ENCODE measurements around the gene RAMP3.

Gene RAMP3

GRCh38 chr7:45180084-45180986, 22.7 kb downstream of the RAMP3 start:
- DNase-seq: no peak

- DNase-seq: no peak
Observed at GRCh38 chr7:45181286-45181960, 23.8 kb downstream of the RAMP3 start.

- DNase-seq: no peak
Observed at GRCh38 chr7:45181991-45182855, 24.6 kb downstream of the RAMP3 start.

GRCh38 chr7:45182856-45183710, 25.5 kb downstream of the RAMP3 start:
- no peak for DNase-seq

GRCh38 chr7:45183711-45184210, 26.2 kb downstream of the RAMP3 start:
- DNase-seq: no peak

- no peak for DNase-seq
Observed at GRCh38 chr7:45184326-45185027, 26.9 kb downstream of the RAMP3 start.

- no peak for DNase-seq
Observed at GRCh38 chr7:45185028-45185863, 27.7 kb downstream of the RAMP3 start.

- DNase-seq: no peak
Observed at GRCh38 chr7:45185864-45186250, 28.3 kb downstream of the RAMP3 start.

- no peak for DNase-seq
Observed at GRCh38 chr7:45186261-45186813, 28.7 kb downstream of the RAMP3 start.

GRCh38 chr7:45187089-45187945, 29.7 kb downstream of the RAMP3 start:
- DNase-seq: no peak

GRCh38 chr7:45187946-45188411, 30.4 kb downstream of the RAMP3 start:
- DNase-seq: no peak

- DNase-seq: no peak
Observed at GRCh38 chr7:45188736-45189135, 31.1 kb downstream of the RAMP3 start.

GRCh38 chr7:45189151-45189970, 31.8 kb downstream of the RAMP3 start:
- DNase-seq: no peak

GRCh38 chr7:45190406-45191165, 33.0 kb downstream of the RAMP3 start:
- no peak for DNase-seq

- DNase-seq: no peak
Observed at GRCh38 chr7:45191396-45191795, 33.8 kb downstream of the RAMP3 start.

- no peak for DNase-seq
Observed at GRCh38 chr7:45192621-45193041, 35.0 kb downstream of the RAMP3 start.

GRCh38 chr7:45193828-45194227, 36.2 kb downstream of the RAMP3 start:
- no peak for DNase-seq
